Stimulated activated CD4-positive, alpha-beta T cell treated with anti-CD3 and anti-CD28 coated beads, Interleukin-15, amount 100 ng/mL, for 1 hour (primary cell): ENCODE measurements around the gene PDGFA.
"Not testable (repeated sequence)": the region's sequence is repeated elsewhere in the genome, so short reads cannot be mapped to it uniquely, and the experiment has no call there.

Experiments
- DNase-seq, 2 donors: peaks; one replicate each; pipeline ENCODE4 v3.0.0-alpha.2; 2020; ENCODE audit warnings: low read depth in 1 of 2, low spot score in 1 of 2

Gene PDGFA

GRCh38 chr7:552151-552867, 32.7 kb upstream of the PDGFA start:
- DNase-seq, result not testable (repeated sequence)

GRCh38 chr7:551615-551970, 31.9 kb upstream of the PDGFA start:
- DNase-seq, result not testable (repeated sequence)

GRCh38 chr7:550881-551614, 31.4 kb upstream of the PDGFA start:
- no peak for DNase-seq

GRCh38 chr7:549891-550625, 30.4 kb upstream of the PDGFA start:
- DNase-seq, result no peak

GRCh38 chr7:549066-549890, 29.6 kb upstream of the PDGFA start:
- no peak for DNase-seq

GRCh38 chr7:548401-548800, 28.8 kb upstream of the PDGFA start:
- DNase-seq, result no peak

- DNase-seq, result no peak
Observed at GRCh38 chr7:545470-545869, 25.8 kb upstream of the PDGFA start.

- no peak for DNase-seq
Observed at GRCh38 chr7:544338-545221, 24.9 kb upstream of the PDGFA start.

GRCh38 chr7:543501-544337, 24.1 kb upstream of the PDGFA start:
- no peak for DNase-seq

- no peak for DNase-seq
Observed at GRCh38 chr7:542713-543500, 23.3 kb upstream of the PDGFA start.

- no peak for DNase-seq
Observed at GRCh38 chr7:542131-542712, 22.6 kb upstream of the PDGFA start.

GRCh38 chr7:541661-542060, 22.0 kb upstream of the PDGFA start:
- no peak for DNase-seq

GRCh38 chr7:540997-541396, 21.4 kb upstream of the PDGFA start:
- DNase-seq, result no peak

GRCh38 chr7:540579-540978, 20.9 kb upstream of the PDGFA start:
- DNase-seq, result no peak

GRCh38 chr7:539731-540411, 20.2 kb upstream of the PDGFA start:
- DNase-seq, result no peak

GRCh38 chr7:538764-539685, 19.4 kb upstream of the PDGFA start:
- DNase-seq, result no peak
